GM23338 (cell line): ENCODE results near the gene RASSF1.

Experiments
- CREB1 ChIP-seq: fragments of 250-450 bp; sonication (Bioruptor Pico); IDR thresholded peaks from 2 replicates; pipeline ENCODE4 v1.5.0; 2020; ENCODE audit warnings: low read depth, mild to moderate bottlenecking, moderate library complexity
- EZH2 ChIP-seq: fragments of 200-600 bp; sonication (generic); IDR thresholded peaks from one replicate; pipeline ENCODE4 v1.8.0; 2017; ENCODE audit warnings: antibody characterized with exemption, mild to moderate bottlenecking, low read depth; ENCODE audit not compliant: unreplicated experiment
- EZH2phosphoT487 ChIP-seq: fragments of 200-600 bp; sonication (generic); IDR thresholded peaks from one replicate; pipeline ENCODE4 v1.8.1; 2018; ENCODE audit warnings: antibody characterized with exemption; ENCODE audit not compliant: unreplicated experiment
- JUNB ChIP-seq: IDR thresholded peaks from one replicate; pipeline ENCODE4 v1.6.1; 2016; ENCODE audit warnings: antibody characterized with exemption; ENCODE audit not compliant: unreplicated experiment
- NANOG ChIP-seq: IDR thresholded peaks from 2 replicates; pipeline ENCODE4 v1.6.1; 2016; ENCODE audit warnings: antibody characterized with exemption, borderline replicate concordance
- POLR2AphosphoS5 ChIP-seq: IDR thresholded peaks from 2 replicates; pipeline ENCODE4 v1.6.1; 2016; ENCODE audit warnings: antibody characterized with exemption, low read depth
- ZNF114 ChIP-seq: fragments of 250-450 bp; sonication (Bioruptor Pico); IDR thresholded peaks from 2 replicates; pipeline ENCODE4 v1.5.0; 2020; ENCODE audit warnings: mild to moderate bottlenecking, moderate library complexity
- ZNF331 ChIP-seq: fragments of 250-450 bp; sonication (Bioruptor Pico); IDR thresholded peaks from 2 replicates; pipeline ENCODE4 v1.5.0; 2020; ENCODE audit warnings: low read depth, mild to moderate bottlenecking, moderate library complexity
- TF ChIP-seq, protein P1 (sequence below), 2 experiments: fragments of 200-600 bp in 1 of 2; sonication (generic) in 1 of 2; conservative IDR thresholded peaks; 2 replicates each; pipeline versions ENCODE4 v1.5.1 to v1.6.1; 2016 to 2017; ENCODE audit warnings: antibody characterized with exemption in 2 of 2, low read depth in 2 of 2, mild to moderate bottlenecking in 2 of 2, moderate library complexity in 1 of 2
- TF ChIP-seq, protein P2 (sequence below): IDR thresholded peaks from one replicate; pipeline ENCODE4 v1.6.1; 2018; ENCODE audit warnings: antibody characterized with exemption; ENCODE audit not compliant: unreplicated experiment
- TF ChIP-seq, protein P3 (sequence below): IDR thresholded peaks from 2 replicates; pipeline ENCODE4 v1.6.1; 2016; ENCODE audit warnings: antibody characterized with exemption

DNA sequence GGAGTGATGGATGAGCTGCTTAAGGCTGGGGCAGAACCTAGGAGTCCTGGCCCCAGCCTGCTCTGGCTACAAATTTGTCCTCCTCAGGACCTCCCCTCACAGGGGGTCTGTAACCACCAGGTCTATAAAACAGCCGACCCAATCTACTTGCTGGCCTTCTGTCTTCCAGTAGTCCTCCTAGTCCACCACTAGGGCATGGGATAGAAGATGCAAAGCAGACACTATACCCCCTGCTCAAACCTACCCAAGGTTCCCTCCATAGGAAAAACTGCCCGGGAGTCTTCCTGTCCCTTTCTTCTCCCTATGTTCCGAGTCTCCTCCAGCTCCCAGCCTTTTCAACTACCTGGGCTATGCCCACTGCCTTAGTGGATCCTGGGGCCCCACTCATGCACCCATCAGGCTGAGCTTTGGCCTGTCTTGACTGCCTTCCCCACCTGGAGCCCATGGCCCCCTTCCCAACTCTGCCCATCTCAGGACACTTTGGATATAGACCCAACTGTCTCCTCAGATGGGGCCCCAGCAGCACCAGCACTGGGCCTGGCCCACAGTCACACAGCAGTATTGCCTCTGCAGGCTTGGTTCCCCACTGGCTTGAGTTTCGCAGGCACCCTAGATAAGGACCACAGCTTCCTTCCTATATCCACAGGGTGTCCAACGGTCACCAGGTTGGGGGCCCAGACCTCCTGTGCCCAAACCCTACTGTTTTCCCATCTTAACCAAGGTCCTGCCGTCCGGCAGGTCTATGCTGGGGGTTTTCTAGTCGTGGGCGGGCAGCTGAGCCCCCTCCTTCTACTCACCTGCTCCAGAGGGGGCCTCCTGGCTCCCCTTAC lies 42.5 kb downstream of the RASSF1 start:
- TF ChIP-seq POLR2AphosphoS5 (no peak), CREB1 (CRISPR knock-in tag) (no peak), EZH2 (no peak), ZNF331 (CRISPR knock-in tag) (no peak), JUNB (no peak), EZH2phosphoT487 (no peak), NANOG (no peak), ZNF114 (CRISPR knock-in tag) (no peak)
- TF ChIP-seq, protein P1, sequence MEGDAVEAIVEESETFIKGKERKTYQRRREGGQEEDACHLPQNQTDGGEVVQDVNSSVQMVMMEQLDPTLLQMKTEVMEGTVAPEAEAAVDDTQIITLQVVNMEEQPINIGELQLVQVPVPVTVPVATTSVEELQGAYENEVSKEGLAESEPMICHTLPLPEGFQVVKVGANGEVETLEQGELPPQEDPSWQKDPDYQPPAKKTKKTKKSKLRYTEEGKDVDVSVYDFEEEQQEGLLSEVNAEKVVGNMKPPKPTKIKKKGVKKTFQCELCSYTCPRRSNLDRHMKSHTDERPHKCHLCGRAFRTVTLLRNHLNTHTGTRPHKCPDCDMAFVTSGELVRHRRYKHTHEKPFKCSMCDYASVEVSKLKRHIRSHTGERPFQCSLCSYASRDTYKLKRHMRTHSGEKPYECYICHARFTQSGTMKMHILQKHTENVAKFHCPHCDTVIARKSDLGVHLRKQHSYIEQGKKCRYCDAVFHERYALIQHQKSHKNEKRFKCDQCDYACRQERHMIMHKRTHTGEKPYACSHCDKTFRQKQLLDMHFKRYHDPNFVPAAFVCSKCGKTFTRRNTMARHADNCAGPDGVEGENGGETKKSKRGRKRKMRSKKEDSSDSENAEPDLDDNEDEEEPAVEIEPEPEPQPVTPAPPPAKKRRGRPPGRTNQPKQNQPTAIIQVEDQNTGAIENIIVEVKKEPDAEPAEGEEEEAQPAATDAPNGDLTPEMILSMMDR (conservative IDR thresholded peaks at IDR 0.05; ENCODE audit: low read depth in 2 of 2) = no peak; a peak in 1 of 4 replicates
- TF ChIP-seq, protein P2, sequence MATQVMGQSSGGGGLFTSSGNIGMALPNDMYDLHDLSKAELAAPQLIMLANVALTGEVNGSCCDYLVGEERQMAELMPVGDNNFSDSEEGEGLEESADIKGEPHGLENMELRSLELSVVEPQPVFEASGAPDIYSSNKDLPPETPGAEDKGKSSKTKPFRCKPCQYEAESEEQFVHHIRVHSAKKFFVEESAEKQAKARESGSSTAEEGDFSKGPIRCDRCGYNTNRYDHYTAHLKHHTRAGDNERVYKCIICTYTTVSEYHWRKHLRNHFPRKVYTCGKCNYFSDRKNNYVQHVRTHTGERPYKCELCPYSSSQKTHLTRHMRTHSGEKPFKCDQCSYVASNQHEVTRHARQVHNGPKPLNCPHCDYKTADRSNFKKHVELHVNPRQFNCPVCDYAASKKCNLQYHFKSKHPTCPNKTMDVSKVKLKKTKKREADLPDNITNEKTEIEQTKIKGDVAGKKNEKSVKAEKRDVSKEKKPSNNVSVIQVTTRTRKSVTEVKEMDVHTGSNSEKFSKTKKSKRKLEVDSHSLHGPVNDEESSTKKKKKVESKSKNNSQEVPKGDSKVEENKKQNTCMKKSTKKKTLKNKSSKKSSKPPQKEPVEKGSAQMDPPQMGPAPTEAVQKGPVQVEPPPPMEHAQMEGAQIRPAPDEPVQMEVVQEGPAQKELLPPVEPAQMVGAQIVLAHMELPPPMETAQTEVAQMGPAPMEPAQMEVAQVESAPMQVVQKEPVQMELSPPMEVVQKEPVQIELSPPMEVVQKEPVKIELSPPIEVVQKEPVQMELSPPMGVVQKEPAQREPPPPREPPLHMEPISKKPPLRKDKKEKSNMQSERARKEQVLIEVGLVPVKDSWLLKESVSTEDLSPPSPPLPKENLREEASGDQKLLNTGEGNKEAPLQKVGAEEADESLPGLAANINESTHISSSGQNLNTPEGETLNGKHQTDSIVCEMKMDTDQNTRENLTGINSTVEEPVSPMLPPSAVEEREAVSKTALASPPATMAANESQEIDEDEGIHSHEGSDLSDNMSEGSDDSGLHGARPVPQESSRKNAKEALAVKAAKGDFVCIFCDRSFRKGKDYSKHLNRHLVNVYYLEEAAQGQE = no peak
- TF ChIP-seq, protein P3, sequence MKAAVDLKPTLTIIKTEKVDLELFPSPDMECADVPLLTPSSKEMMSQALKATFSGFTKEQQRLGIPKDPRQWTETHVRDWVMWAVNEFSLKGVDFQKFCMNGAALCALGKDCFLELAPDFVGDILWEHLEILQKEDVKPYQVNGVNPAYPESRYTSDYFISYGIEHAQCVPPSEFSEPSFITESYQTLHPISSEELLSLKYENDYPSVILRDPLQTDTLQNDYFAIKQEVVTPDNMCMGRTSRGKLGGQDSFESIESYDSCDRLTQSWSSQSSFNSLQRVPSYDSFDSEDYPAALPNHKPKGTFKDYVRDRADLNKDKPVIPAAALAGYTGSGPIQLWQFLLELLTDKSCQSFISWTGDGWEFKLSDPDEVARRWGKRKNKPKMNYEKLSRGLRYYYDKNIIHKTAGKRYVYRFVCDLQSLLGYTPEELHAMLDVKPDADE = no peak
